ENCODE results near the gene KLHL35.

DNA sequence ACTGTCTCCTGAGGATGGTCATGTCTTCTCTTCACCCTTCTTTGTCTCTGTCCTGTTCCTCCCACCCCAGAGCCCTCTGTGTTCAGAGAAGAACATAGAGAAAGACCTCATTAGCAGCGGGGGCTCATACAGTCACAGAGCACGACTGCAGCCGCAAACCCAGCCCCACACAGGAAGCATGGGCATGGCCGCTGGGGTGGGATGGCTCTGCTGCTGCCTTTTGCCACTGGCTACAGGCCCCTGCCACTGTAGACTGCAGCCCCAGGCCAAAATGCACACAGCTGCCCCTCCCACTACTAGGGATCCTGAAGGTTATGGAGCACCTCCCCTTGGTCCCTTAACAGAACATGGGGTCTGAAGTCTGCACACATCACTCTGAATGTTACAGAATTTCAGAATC, 34.9 kb upstream of the KLHL35 start:
- no peak for TF ChIP-seq CTCF (IDR thresholded peaks at IDR 0.05; ENCODE audit: borderline replicate concordance, extremely low read depth, low read length, poor library complexity, severe bottlenecking)
- TF ChIP-seq EZH2 (IDR thresholded peaks at IDR 0.05; ENCODE audit: borderline replicate concordance, low read depth, low read length, severe bottlenecking): no peak
